Skeletal muscle satellite cell (primary cell): ENCODE results near the gene TBC1D14.

ENCODE experiments used
- H3K27me3 ChIP-seq: 2 replicates; pipeline ENCODE4 v1.7.0; 2013; ENCODE audit warnings: low read length; ENCODE audit not compliant: control insufficient read depth, insufficient read depth
- H3K36me3 ChIP-seq: 2 replicates; pipeline ENCODE4 v1.7.0; 2013; ENCODE audit warnings: mild to moderate bottlenecking, control low read depth, low read length; ENCODE audit not compliant: insufficient read depth
- H3K4me1 ChIP-seq: 2 replicates; pipeline ENCODE4 v1.7.0; 2013; ENCODE audit warnings: low read length; ENCODE audit not compliant: control insufficient read depth, insufficient read depth
- H3K4me2 ChIP-seq: 2 replicates; pipeline ENCODE4 v1.7.0; 2013; ENCODE audit warnings: mild to moderate bottlenecking, low read length
- H3K4me3 ChIP-seq: 2 replicates; pipeline ENCODE4 v1.7.0; 2013; ENCODE audit warnings: low read length
- H3K9ac ChIP-seq: 2 replicates; pipeline ENCODE4 v1.7.0; 2013; ENCODE audit warnings: mild to moderate bottlenecking, low read depth, low read length, moderate library complexity
- H3K9me3 ChIP-seq: replicated peaks from 2 replicates; pipeline ENCODE4 v1.7.0; 2013; ENCODE audit warnings: mild to moderate bottlenecking, control low read depth, low read length

TBC1D14 gene

DNA sequence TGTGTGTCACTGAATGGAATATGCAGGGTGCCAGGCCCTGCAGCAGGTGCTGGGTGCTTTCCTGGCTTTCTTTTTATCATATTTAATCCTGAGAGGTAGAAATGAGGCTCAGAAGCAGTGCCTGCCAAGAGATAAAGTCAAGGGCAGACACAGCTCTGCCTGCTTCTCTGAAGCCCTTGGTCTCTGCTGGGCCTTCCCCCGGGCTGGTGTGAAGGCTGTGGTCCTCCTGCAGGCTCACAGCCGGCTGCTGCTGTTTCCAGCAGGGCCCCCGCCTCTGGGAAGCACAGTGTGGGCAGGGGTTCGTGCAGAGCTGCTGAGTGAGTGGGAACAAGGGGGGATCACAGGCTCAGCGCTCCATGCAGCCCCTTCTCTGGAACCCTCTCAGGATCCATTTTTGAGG, 49.6 kb downstream of the TBC1D14 start:
- Histone ChIP-seq H3K36me3 (no peaks in the 10 kb centered on the region), H3K4me1 (peaks cover 9% of the 10 kb centered on the region), H3K27me3 (no peaks in the 10 kb centered on the region), H3K9me3 (no peaks in the 10 kb centered on the region), H3K4me2 (no peak overlapping the region), H3K9ac (no peak overlapping the region), H3K4me3 (no peak overlapping the region)

DNA sequence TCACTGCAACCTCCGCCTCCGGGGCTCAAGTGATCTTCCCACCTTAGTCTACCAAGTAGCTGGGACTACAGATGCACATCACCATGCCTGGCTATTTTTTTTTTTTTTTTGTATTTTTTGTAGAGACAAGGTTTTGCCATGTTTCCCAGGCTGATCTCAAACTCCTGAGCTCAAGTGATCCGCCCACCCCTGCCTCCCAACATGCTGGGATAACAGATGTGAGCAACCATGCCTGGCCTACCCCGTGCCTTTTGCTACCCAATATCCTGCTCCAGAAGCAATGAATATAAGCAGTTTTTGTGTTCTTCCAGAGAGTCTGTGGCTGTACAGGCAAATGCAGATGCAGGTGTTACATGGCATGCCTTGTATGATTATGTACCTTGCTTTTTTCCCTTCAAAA, 50.5 kb downstream of the TBC1D14 start:
- H3K9ac ChIP-seq: no peak overlapping the region
- no peak overlapping the region for H3K4me2 ChIP-seq
- peaks cover 9% of the 10 kb centered on the region for H3K4me1 ChIP-seq
- no peaks in the 10 kb centered on the region for H3K27me3 ChIP-seq
- no peak overlapping the region for H3K4me3 ChIP-seq
- H3K36me3 ChIP-seq: no peaks in the 10 kb centered on the region
- H3K9me3 ChIP-seq: no peaks in the 10 kb centered on the region

DNA sequence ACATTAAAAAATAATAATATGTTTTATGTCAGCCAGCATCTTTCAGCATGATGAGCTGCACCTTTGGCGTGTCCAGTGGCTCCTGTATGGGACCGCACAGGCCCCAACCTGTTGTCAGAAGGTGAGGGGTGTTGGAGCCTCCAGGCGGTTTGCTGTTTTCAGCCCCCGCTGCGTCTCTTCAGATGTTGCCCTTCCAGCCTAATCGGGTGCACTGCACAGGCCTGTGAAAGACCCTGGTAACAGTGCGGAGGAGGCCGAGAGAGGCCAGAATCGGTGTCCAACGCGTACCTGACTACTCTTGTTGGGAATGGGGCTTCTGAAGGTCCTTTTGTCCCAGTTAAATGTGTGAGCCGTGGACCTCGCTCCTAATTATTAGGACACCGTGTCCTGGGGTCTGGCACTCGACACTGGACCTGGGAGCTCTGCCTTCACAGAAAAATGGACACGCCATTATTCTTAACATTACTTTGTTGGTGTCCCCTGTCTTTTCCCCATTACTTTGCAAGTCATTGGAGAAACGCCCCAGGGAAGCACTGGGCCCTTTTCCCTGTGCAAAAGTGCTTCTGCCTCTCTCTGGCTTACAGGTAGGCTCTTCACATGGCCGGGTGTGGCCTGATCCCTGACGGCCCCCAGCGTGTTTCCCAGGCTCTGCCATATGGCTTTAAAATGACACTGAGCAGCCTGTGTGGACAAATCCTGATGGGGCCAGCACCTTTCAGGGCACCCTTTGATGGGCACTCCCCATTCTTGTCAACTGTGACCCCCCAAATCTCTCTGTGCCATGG, 51.2 kb downstream of the TBC1D14 start:
- H3K9ac ChIP-seq: no peak overlapping the region
- H3K4me1 ChIP-seq: peaks cover 9% of the 10 kb centered on the region
- no peaks in the 10 kb centered on the region for H3K9me3 ChIP-seq
- no peak overlapping the region for H3K4me2 ChIP-seq
- no peaks in the 10 kb centered on the region for H3K36me3 ChIP-seq
- H3K27me3 ChIP-seq: no peaks in the 10 kb centered on the region
- H3K4me3 ChIP-seq: no peak overlapping the region

DNA sequence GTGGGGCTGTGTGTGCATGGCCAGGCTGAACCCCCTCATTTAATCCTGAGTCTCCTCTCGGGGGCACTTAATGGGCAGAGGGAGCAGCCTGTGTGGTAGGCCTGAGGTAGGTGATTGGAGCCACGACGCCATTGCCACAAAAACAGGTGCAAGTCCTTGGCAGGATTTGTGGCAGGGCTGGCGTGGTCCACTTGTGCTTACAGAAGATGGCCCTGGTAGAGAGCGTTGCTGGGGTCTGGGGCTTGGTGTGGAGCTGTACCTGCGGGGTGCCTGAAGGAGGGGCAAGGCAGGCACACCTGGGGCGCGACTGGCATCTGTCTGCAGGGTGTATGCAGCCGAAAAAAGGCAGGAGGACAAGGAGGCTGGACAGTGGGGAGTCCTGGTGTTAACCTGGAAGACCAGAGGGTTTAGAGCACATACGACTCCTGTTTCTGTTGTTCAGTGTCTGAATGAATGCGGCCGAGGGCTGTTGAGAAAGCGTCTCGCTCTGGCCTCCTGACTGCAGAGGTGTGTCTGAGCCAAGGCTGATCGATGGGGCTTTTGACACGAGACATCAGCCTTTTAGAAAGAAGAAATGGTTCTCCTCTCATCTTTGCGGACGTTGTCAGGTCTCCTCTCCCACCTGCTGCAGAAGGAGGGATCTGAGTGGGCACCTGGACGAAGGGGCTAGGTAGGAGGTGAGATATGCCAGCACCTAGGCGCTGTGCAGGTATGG, 52.0 kb downstream of the TBC1D14 start:
- no peaks in the 10 kb centered on the region for H3K36me3 ChIP-seq
- peaks cover 9% of the 10 kb centered on the region for H3K4me1 ChIP-seq
- no peaks in the 10 kb centered on the region for H3K27me3 ChIP-seq
- no peak overlapping the region for H3K9ac ChIP-seq
- H3K4me3 ChIP-seq: no peak overlapping the region
- no peak overlapping the region for H3K4me2 ChIP-seq
- no peaks in the 10 kb centered on the region for H3K9me3 ChIP-seq

DNA sequence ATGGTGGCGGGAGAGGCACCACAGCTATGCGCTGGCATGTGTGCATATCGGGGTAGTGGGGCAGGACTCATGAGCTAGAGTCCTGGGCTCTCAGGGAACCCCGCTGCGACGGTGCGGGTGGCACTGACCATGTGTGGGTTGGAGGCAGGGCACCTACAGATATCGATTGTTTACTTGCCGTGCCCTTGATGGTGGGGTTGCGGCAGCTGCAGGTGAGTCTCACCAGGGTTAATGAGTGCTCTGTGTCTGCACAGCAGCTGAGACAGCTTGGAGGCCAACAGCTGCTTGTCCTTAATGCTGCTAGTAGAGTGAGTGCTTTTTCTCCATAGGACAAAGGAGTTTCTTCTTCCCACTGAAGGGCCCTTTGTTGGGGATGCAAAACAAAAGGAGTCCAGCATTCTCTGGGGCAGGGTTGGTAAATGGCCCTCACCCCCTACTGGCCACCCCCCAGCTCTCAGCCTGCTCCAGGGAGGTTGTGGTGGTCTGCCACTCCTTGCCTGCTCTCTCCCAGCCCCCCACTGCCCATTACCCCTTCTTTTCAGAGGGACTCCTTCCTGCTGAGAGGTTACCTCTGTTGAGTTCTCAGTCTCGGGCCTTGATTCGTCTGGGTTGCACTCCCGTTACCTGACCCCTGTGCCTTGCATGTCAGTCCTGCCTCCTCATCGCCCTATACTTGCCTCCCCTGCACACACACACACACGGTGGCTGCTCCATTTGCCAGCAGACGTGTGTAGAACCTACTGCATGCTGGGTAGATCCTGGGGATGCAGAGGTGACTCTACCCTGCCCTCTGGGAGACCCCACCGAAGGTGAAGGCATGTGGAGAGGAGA, 52.8 kb downstream of the TBC1D14 start:
- peaks cover 9% of the 10 kb centered on the region for H3K4me1 ChIP-seq
- no peak overlapping the region for H3K4me3 ChIP-seq

DNA sequence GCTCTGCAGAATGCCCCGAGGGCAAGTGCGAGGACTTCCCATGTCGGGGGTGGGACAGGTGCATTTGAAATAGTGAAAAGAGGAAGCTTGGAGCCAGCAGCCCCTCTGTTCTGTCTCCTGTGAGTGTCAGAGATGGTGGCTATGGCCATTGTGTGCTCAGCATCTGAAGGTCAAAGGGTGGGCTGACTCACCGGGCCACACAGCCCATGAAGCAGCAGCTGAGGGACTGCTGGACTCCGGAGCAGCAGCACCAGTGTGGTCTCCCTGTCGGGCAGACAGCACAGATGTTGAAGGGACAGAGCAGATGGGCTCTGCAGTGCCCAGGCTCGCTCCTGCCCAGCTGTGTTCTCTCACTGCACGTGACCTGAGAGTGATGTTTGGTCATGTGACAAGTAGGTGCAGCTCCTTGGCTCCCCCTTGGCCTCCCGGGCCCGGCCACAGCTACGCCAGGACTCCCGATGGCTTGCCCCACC, 53.5 kb downstream of the TBC1D14 start:
- Histone ChIP-seq H3K27me3 (no peaks in the 10 kb centered on the region), H3K4me3 (no peak overlapping the region), H3K36me3 (no peaks in the 10 kb centered on the region), H3K9ac (no peak overlapping the region), H3K4me2 (no peak overlapping the region), H3K9me3 (no peaks in the 10 kb centered on the region), H3K4me1 (peaks cover 9% of the 10 kb centered on the region)

More for the DNA sequence above, 52.8 kb downstream of the TBC1D14 start:
- no peak overlapping the region for H3K4me2 ChIP-seq
- no peaks in the 10 kb centered on the region for H3K36me3 ChIP-seq
- H3K9ac ChIP-seq: no peak overlapping the region
- H3K9me3 ChIP-seq: no peaks in the 10 kb centered on the region
- no peaks in the 10 kb centered on the region for H3K27me3 ChIP-seq

DNA sequence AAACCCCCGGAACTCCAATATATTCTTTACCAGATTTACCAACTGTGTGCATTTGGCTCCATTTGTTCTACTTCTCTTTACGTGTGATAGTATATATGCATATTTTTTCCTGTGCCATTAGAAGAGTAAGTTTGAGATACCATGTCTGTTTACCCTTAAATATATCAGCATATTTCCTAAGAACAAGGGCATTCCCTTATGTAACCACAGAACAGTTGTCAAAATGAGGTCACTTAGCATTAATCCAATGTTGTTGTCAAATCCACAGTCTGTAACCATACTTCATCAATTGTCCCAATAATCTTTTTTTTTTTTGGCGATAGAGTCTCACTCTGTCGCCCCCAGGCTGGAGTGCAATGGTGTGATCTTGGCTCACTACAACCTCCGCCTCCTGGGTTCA, 55.2 kb downstream of the TBC1D14 start:
- Histone ChIP-seq H3K4me1 (peaks cover 9% of the 10 kb centered on the region), H3K9ac (no peak overlapping the region), H3K27me3 (no peaks in the 10 kb centered on the region), H3K4me2 (no peak overlapping the region), H3K36me3 (no peaks in the 10 kb centered on the region), H3K4me3 (no peak overlapping the region), H3K9me3 (no peaks in the 10 kb centered on the region)

DNA sequence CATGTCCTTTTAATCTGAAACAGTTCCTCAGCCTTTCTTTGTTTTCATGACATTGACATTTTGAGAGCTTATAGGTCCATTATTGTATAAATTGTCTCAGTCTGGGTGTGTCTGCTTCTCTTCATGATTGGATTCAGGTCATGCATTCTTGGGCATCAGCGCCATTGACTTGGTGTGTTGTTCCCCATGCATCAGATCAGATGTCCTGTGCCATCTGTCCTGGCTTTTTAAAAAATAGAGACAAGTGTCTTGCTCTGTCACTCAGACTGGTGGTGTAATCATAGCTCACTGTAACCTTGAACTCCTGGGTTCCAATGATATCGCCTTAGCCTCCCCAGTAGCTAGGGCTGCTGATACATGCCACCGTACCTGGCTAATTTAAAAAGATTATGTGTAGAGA, 55.7 kb downstream of the TBC1D14 start:
- Histone ChIP-seq H3K4me3 (no peak overlapping the region), H3K27me3 (no peaks in the 10 kb centered on the region), H3K9me3 (no peaks in the 10 kb centered on the region), H3K4me1 (peaks cover 9% of the 10 kb centered on the region), H3K36me3 (no peaks in the 10 kb centered on the region), H3K9ac (no peak overlapping the region), H3K4me2 (no peak overlapping the region)

DNA sequence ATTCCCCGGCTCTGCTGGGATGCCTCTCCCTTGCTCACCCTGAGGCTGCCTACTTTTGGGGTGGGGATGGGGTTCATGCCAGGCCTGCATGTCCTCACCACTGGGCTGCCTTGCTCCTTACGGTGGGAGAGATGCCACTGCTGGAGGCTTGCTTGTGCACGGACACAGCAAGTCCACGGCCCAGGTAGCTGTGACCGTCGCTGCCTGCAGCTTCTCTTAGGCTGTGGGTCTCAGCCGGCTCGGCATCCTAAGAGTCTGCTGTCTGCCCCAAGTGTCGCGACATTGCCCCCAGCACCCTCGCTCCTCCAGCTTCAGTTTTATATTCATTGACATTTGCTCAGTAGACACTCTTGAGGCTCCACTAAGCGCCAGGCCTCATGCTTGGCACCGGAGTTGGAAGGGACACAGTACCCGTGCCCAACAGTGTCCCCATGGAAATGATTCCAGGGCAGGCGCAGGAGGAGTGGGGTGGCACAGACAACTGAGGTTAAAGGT, 58.3 kb downstream of the TBC1D14 start:
- H3K9ac ChIP-seq: no peak overlapping the region
- H3K4me2 ChIP-seq: no peak overlapping the region
- H3K4me3 ChIP-seq: no peak overlapping the region
- H3K4me1 ChIP-seq: peaks cover 6% of the 10 kb centered on the region
- H3K36me3 ChIP-seq: no peaks in the 10 kb centered on the region
- no peaks in the 10 kb centered on the region for H3K9me3 ChIP-seq
- no peaks in the 10 kb centered on the region for H3K27me3 ChIP-seq

DNA sequence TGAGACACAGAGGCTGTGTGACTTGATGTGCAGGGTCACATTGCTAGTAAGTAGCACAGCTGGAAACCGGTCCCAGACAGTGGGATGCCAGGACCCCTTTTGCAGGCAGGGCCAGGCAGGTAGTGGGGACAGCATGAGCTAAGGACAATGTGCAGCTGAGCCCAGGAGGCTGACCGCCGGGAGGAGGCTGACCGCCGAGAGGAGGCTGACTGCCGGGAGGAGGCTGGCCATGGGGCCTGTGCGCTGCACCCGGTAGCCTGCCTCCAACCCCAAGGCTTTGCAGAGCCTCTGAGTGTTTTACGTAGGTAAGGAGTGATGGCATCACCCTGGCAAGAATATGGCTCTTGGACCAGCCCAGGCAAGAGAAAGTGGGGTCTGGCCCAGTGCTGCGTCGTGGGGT, 58.9 kb downstream of the TBC1D14 start:
- Histone ChIP-seq H3K9me3 (no peaks in the 10 kb centered on the region), H3K4me3 (no peak overlapping the region), H3K27me3 (no peaks in the 10 kb centered on the region), H3K9ac (no peak overlapping the region), H3K4me2 (no peak overlapping the region), H3K36me3 (no peaks in the 10 kb centered on the region), H3K4me1 (peaks cover under 1% of the 10 kb centered on the region)
